HL-60 (cell line): ENCODE results near the gene FTH1.

ENCODE experiments used
- CTCF ChIP-seq: IDR thresholded peaks from one replicate; pipeline ENCODE4 v1.5.1; 2011; ENCODE audit warnings: low read length, control low read depth, inconsistent platforms; ENCODE audit not compliant: insufficient read depth
- GABPA ChIP-seq: IDR thresholded peaks from 2 replicates; pipeline ENCODE4 v1.6.1; 2012; ENCODE audit warnings: low read depth
- POLR2AphosphoS5 ChIP-seq: IDR thresholded peaks from 2 replicates; pipeline ENCODE4 v1.6.1; 2012; ENCODE audit warnings: low read depth
- SPI1 ChIP-seq: IDR thresholded peaks from 2 replicates; pipeline ENCODE4 v1.6.1; 2012; ENCODE audit warnings: low read depth, mild to moderate bottlenecking, borderline replicate concordance
- TF ChIP-seq, protein P1 (sequence below): IDR thresholded peaks from 2 replicates; pipeline ENCODE4 v1.6.1; 2012; ENCODE audit warnings: low read depth; ENCODE audit not compliant: insufficient replicate concordance

- no peak for TF ChIP-seq CTCF
- no peak; the same call in 1 of the 2 replicates for TF ChIP-seq POLR2AphosphoS5
- TF ChIP-seq, protein P1, sequence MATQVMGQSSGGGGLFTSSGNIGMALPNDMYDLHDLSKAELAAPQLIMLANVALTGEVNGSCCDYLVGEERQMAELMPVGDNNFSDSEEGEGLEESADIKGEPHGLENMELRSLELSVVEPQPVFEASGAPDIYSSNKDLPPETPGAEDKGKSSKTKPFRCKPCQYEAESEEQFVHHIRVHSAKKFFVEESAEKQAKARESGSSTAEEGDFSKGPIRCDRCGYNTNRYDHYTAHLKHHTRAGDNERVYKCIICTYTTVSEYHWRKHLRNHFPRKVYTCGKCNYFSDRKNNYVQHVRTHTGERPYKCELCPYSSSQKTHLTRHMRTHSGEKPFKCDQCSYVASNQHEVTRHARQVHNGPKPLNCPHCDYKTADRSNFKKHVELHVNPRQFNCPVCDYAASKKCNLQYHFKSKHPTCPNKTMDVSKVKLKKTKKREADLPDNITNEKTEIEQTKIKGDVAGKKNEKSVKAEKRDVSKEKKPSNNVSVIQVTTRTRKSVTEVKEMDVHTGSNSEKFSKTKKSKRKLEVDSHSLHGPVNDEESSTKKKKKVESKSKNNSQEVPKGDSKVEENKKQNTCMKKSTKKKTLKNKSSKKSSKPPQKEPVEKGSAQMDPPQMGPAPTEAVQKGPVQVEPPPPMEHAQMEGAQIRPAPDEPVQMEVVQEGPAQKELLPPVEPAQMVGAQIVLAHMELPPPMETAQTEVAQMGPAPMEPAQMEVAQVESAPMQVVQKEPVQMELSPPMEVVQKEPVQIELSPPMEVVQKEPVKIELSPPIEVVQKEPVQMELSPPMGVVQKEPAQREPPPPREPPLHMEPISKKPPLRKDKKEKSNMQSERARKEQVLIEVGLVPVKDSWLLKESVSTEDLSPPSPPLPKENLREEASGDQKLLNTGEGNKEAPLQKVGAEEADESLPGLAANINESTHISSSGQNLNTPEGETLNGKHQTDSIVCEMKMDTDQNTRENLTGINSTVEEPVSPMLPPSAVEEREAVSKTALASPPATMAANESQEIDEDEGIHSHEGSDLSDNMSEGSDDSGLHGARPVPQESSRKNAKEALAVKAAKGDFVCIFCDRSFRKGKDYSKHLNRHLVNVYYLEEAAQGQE: no peak
- TF ChIP-seq GABPA: no peak
- TF ChIP-seq SPI1: no peak
Measured at GRCh38 chr11:61963016-61963281, 4.5 kb downstream of the FTH1 start.
